ENCODE data around the gene TP53RK.

- no peak for TF ChIP-seq TCF12 (IDR thresholded peaks at IDR 0.05)
- no peak for TF ChIP-seq JUND (IDR thresholded peaks at IDR 0.05)
- TF ChIP-seq GATA2 (CRISPR knock-in tag; IDR thresholded peaks at IDR 0.05) = no peak
- no peak for TF ChIP-seq RFX5 (IDR thresholded peaks at IDR 0.05; ENCODE audit: low read length)
- no peak for TF ChIP-seq POLR2AphosphoS5 (IDR thresholded peaks at IDR 0.05; ENCODE audit: low read depth, low read length)
Observed at GRCh38 chr20:46647469-46647868, 41.8 kb downstream of the TP53RK start.
